Gastroesophageal sphincter (tissue), 4 donors: ENCODE results near the gene DYNLT4. TPM values are rescaled to one million over a fixed set of nuclear protein-coding genes. Genes with fewer than 3 reads are reported as not detected.
"Not testable (repeated sequence)": the region's sequence is repeated elsewhere in the genome, so short reads cannot be mapped to it uniquely, and the experiment has no call there.

ENCODE experiments used
- ATAC-seq: fragments of 150-250 bp; one replicate; pipeline ENCODE4 v1.9.1; 2016; ENCODE audit warnings: mild to moderate bottlenecking, moderate library complexity
- H3K27ac ChIP-seq, 4 donors: fragments of 200-600 bp; sonication (generic) in 3 of 4; 1 replicate in 3 of 4; 2 replicates in 1 of 4; pipeline ENCODE4 v1.5.1; 2016 to 2019
- H3K27me3 ChIP-seq: fragments of 200-600 bp; sonication (generic); one replicate; pipeline ENCODE4 v1.5.1; 2019
- H3K36me3 ChIP-seq, 2 donors: fragments of 200-600 bp; sonication (generic); one replicate each; pipeline ENCODE4 v1.5.1; 2019; ENCODE audit warnings: control low read depth in 1 of 2
- H3K4me1 ChIP-seq, 3 donors: fragments of 200-600 bp; sonication (generic); 1 replicate in 2 of 3; 2 replicates in 1 of 3; pipeline ENCODE4 v1.5.1; 2016 to 2019; ENCODE audit warnings: control low read depth in 2 of 3
- H3K4me3 ChIP-seq, 2 donors: fragments of 200-600 bp; sonication (generic); one replicate each; pipeline ENCODE4 v1.5.1; 2019; ENCODE audit warnings: mild to moderate bottlenecking in 1 of 2, moderate library complexity in 1 of 2
- H3K9me3 ChIP-seq, 3 donors: fragments of 200-600 bp; sonication (generic); one replicate each; pipeline ENCODE4 v1.5.1; 2017 to 2019; ENCODE audit warnings: control low read depth in 2 of 3
- EP300 ChIP-seq: sonication (generic); formaldehyde crosslinking; IDR thresholded peaks from one replicate; pipeline ENCODE4 v1.6.1; 2017; ENCODE audit warnings: antibody characterized with exemption, mild to moderate bottlenecking
- POLR2A ChIP-seq, 2 donors: fragments of 450-650 bp; IDR thresholded peaks; one replicate each; pipeline ENCODE4 v1.6.1; 2017; ENCODE audit warnings: antibody characterized with exemption in 2 of 2, mild to moderate bottlenecking in 2 of 2, moderate library complexity in 1 of 2
- POLR2AphosphoS5 ChIP-seq: sonication (generic); formaldehyde crosslinking; IDR thresholded peaks from one replicate; pipeline ENCODE4 v1.6.1; 2017; ENCODE audit warnings: antibody characterized with exemption
- WGBS, 2 donors: methylation state at CpG; one replicate each; pipeline ENCODE4 v1.1.5; 2018; ENCODE audit warnings: low coverage in 1 of 2; 5-methylcytosine and 5-hydroxymethylcytosine counted together
- total RNA-seq, 4 donors: library from RNA; depleted of rRNA; stranded (reverse); fragments of >200 nt; gene quantifications; one replicate each; pipeline ENCODE4 v1.1.0, GENCODE V29; 2016
- TF ChIP-seq, protein P1 (sequence below), 4 experiments: fragments of 200-600 bp in 2 of 4; fragments of 450-650 bp in 2 of 4; sonication (generic) in 1 of 4; IDR thresholded peaks; one replicate each; pipeline ENCODE4 v1.5.1; 2017 to 2019; ENCODE audit warnings: antibody characterized with exemption in 4 of 4, mild to moderate bottlenecking in 2 of 4, moderate library complexity in 2 of 4

Gene DYNLT4
- total RNA-seq, 4 donors from 2014 or later = 1.4 TPM; not detected in 3

DNA sequence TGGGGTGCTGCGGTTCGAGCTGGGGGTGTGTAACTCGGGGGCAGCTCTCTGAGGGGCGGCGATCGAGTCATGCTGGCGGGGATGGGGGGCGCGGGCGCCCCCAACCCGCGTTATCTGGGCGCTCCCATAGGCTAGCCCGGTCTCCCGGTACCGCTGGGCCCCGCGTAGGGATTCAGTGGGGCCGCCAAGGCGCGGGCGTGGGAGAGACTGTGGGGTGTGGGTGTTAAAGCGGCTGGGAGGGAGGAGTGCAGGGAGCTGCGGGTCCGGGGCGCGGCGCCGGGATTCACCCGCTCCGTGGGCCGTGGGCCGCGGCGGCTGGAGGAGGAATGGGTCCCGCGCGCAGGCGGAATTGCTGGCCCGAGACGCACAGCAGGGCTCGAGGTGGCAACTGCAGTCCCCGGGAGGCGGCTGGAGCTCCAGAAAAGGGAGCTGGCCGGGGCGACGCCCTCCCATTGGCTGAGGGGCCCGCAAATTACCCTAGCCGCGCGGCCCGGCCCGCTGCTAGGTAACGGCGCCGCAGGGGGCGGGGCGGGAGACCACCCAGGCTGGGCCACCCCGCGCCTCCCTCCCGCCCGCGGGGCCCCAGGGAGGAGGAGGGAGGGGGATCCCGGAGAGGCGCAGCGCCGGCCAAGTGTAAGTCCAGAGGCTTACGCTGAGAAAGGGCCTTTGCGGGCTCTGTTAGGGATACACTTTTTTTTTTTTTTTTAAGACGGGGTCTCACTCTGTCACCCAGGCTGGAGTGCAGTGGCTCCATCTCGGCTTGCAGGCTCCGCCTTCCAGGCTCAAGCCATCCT is 35.9 kb upstream of the DYNLT4 start, which contains the start of gene PTCH2:
Gene PTCH2, minus strand, starts transcription at position 392 of the 794 bp plus-strand sequence. Its CDS starts 321 bp downstream, at position 71.
- TF ChIP-seq, protein P1, sequence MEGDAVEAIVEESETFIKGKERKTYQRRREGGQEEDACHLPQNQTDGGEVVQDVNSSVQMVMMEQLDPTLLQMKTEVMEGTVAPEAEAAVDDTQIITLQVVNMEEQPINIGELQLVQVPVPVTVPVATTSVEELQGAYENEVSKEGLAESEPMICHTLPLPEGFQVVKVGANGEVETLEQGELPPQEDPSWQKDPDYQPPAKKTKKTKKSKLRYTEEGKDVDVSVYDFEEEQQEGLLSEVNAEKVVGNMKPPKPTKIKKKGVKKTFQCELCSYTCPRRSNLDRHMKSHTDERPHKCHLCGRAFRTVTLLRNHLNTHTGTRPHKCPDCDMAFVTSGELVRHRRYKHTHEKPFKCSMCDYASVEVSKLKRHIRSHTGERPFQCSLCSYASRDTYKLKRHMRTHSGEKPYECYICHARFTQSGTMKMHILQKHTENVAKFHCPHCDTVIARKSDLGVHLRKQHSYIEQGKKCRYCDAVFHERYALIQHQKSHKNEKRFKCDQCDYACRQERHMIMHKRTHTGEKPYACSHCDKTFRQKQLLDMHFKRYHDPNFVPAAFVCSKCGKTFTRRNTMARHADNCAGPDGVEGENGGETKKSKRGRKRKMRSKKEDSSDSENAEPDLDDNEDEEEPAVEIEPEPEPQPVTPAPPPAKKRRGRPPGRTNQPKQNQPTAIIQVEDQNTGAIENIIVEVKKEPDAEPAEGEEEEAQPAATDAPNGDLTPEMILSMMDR (IDR thresholded peaks at IDR 0.05) = no peak
- peak in 1 of 2 donors; percentile 22 for TF ChIP-seq POLR2A (IDR thresholded peaks at IDR 0.05)
- ATAC-seq = peak; percentile 93
- H3K9me3 ChIP-seq = no peaks in the 10 kb centered on the region
- peaks cover 0 to 23% (median 8%) of the 10 kb centered on the region in 3 donors for H3K4me1 ChIP-seq
- H3K27ac ChIP-seq = peak within 1 kb of the TSS in 3 of 4 donors; percentile 80 to 85 (median 83)
- no peaks in the 10 kb centered on the region for H3K27me3 ChIP-seq
- 0 to 2% methylated on average over 1 to 21 of the region's 72 CpGs for WGBS, 2 donors
- peak within 1 kb of the TSS; percentile 32 to 71 for H3K4me3 ChIP-seq
- no peaks in the 10 kb centered on the region for H3K36me3 ChIP-seq

DNA sequence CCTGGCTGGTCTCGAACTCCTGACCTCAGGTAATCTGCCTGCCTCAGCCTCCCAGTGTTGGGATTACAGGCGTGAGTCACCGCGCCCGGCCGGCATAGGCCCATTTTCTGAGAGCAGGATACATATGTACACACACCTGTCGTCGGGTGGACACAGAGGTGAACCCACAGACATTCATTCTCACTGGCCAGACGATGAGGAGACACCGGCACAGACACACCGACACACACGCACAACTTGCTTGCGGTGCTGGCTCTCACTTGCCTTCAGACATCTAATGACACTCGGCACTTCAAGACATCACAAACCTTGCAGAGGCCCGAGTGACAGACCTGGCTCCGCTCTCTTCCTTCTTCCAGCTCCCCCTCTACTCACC is 35.3 kb upstream of the DYNLT4 start:
- Histone ChIP-seq H3K27me3 (no peaks in the 10 kb centered on the region), H3K9me3 (no peaks in the 10 kb centered on the region), H3K27ac (peak overlapping the region in 3 of 4 donors; percentile 80 to 85 (median 83)), H3K36me3 (no peaks in the 10 kb centered on the region), H3K4me3 (peak overlapping the region; percentile 32 to 71), H3K4me1 (peaks cover 0 to 22% (median 8%) of the 10 kb centered on the region in 3 donors)
- ATAC-seq = peak; percentile 18
- TF ChIP-seq EP300 (no peak), POLR2AphosphoS5 (no peak), POLR2A (IDR thresholded peaks at IDR 0.05) (no peak)
- TF ChIP-seq, protein P1 (IDR thresholded peaks at IDR 0.05) = no peak
- WGBS, 2 donors = 0% methylated on average over 1 of the region's 16 CpGs; no CpG with 5 or more reads in 1 of the 2 donors

- Histone ChIP-seq H3K4me1 (peaks cover 0 to 32% (median 8%) of the 10 kb centered on the region in 3 donors), H3K27ac (no peak overlapping the region), H3K27me3 (no peaks in the 10 kb centered on the region), H3K4me3 (no peak overlapping the region), H3K9me3 (no peaks in the 10 kb centered on the region), H3K36me3 (no peaks in the 10 kb centered on the region)
- WGBS, 2 donors = 58 to 84% methylated on average over 3 to 4 of the region's 4 CpGs
- TF ChIP-seq EP300 = no peak
- no peak for TF ChIP-seq POLR2A (IDR thresholded peaks at IDR 0.05)
- TF ChIP-seq, protein P1 (IDR thresholded peaks at IDR 0.05) = no peak
- no peak for TF ChIP-seq POLR2AphosphoS5
- no peak for ATAC-seq
Measured at GRCh38 chr1:44839576-44839975, 32.4 kb upstream of the DYNLT4 start.

DNA sequence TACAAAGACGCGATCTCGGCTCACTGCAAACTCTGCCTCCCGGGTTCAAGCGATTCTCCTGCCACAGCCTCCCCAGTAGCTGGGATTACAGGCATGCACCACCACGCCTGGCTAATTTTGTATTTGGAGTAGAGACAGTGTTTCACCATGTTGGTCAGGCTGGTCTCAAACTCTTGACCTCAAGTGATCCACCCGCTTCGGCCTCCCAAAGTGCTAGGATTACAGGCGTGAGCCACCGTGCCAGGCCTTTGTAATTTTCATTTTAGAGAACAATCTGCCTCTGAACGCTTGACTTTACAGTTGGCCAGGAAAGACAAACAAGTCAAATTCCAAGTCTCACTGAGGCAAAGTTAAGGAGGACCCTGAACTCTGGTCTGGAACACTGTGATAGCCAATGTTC is 31.1 kb upstream of the DYNLT4 start:
- not testable (repeated sequence) for H3K27ac ChIP-seq, H3K27me3 ChIP-seq, ATAC-seq, H3K4me3 ChIP-seq, H3K9me3 ChIP-seq, H3K36me3 ChIP-seq
- 87 to 91% methylated on average over 5 to 7 of the region's 11 CpGs for WGBS, 2 donors
- H3K4me1 ChIP-seq = peaks cover 0 to 26% (median 5%) of the 10 kb centered on the region in 3 donors

DNA sequence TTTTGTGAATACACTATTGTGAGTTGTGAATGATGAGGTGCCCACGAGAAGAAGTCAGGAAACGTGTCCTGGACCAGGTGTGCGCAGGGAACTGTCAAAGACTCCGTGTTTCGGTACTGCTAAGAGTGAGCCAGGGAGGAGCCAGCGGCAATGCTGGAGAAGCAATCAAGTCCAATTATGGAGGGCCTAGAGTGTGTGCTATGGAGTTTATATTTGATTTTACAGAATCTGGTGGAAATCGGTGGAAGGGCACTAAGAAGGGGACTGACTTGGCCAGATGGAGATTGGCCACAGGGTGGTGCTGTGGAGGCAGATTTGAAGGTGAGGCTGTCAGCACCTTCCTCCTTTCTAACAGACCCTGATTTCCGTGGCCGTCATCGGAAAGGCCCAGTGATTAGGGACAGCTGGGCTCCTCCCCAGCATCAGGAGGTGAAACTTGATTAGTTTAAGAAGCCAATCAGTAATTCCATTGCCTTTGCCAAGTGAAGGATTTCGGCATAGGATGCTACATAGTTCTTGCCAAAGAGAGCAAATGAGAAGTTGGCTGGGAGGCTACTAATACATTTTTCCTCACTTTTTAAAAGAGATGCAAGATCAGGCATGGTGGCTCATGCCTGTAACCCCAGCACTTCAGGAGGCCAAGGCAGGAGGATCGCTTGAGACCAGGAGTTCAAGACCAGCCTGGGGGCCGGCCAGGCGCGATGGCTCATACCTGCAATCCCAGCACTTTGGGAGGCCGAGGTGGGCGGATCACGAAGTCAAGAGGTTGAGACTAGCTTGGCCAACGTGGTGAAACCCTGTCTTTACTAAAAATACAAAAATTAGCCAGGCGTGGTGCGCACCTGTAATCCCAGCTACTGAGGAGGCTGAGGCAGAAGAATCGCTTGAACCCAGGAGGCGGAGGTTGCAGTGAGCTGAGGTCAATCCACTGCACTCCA is 28.9 kb upstream of the DYNLT4 start:
- peaks cover 0 to 10% (median 0%) of the 10 kb centered on the region in 3 donors for H3K4me1 ChIP-seq
- H3K4me3 ChIP-seq = no peak overlapping the region
- TF ChIP-seq, protein P1 (IDR thresholded peaks at IDR 0.05) = peak in 3 of 4 experiments; percentile 73 to 82 (median 81)
- TF ChIP-seq POLR2A (IDR thresholded peaks at IDR 0.05) = no peak
- 36 to 63% methylated on average over 11 to 23 of the region's 23 CpGs for WGBS, 2 donors
- H3K27me3 ChIP-seq = no peaks in the 10 kb centered on the region
- no peaks in the 10 kb centered on the region for H3K9me3 ChIP-seq
- no peaks in the 10 kb centered on the region for H3K36me3 ChIP-seq
- ATAC-seq = peak; percentile 85
- peak overlapping the region in 1 of 4 donors; percentile 7 for H3K27ac ChIP-seq
